Osteocyte (in vitro differentiated cells): Measurements from ENCODE around the gene MBD3L2B. TPM values are rescaled to one million over a fixed set of nuclear protein-coding genes. Genes with fewer than 3 reads are reported as not detected.

ENCODE experiments used
- DNase-seq: peaks from one replicate; pipeline ENCODE4 v3.0.0; 2021; ENCODE audit warnings: mixed read lengths; ENCODE audit not compliant: unreplicated experiment; ENCODE audit errors: extremely low spot score
- H3K27ac Mint-ChIP-seq: one replicate; pipeline ENCODE4 v1.8.0; 2021; ENCODE audit warnings: mild to moderate bottlenecking, mixed read lengths; ENCODE audit not compliant: unreplicated experiment
- H3K27me3 Mint-ChIP-seq: one replicate; pipeline ENCODE4 v1.8.0; 2021; ENCODE audit warnings: mixed read lengths; ENCODE audit not compliant: unreplicated experiment
- H3K36me3 Mint-ChIP-seq: one replicate; pipeline ENCODE4 v1.8.0; 2021; ENCODE audit warnings: mixed read lengths; ENCODE audit not compliant: unreplicated experiment
- H3K4me1 Mint-ChIP-seq: one replicate; pipeline ENCODE4 v1.8.0; 2021; ENCODE audit warnings: mixed read lengths; ENCODE audit not compliant: unreplicated experiment
- H3K4me3 Mint-ChIP-seq: one replicate; pipeline ENCODE4 v1.8.0; 2021; ENCODE audit warnings: mild to moderate bottlenecking, moderate library complexity, mixed read lengths; ENCODE audit not compliant: unreplicated experiment
- H3K9me3 Mint-ChIP-seq: one replicate; pipeline ENCODE4 v1.8.0; 2021; ENCODE audit warnings: mixed read lengths; ENCODE audit not compliant: unreplicated experiment
- CTCF ChIP-seq: fragments of 200-600 bp; sonication (generic); IDR thresholded peaks from 2 replicates; pipeline ENCODE4 v1.5.0; 2021; ENCODE audit warnings: antibody characterized with exemption, mild to moderate bottlenecking, moderate library complexity
- total RNA-seq: library from RNA; stranded (reverse); gene quantifications from 2 replicates; pipeline ENCODE4 v1.2.1, GENCODE V29; 2021

Gene MBD3L2B
- total RNA-seq, 1 donor from 2014 or later = not detected

- Mint-ChIP-seq H3K27ac (no peak overlapping the region), H3K27me3 (no peaks in the 10 kb centered on the region), H3K9me3 (peaks cover 17% of the 10 kb centered on the region)
Measured at GRCh38 chr19:6988257-6988656, 33.0 kb downstream of the MBD3L2B start.

GRCh38 chr19:6987850-6988249 lies 33.4 kb downstream of the MBD3L2B start:
- Mint-ChIP-seq H3K4me1 (no peaks in the 10 kb centered on the region), H3K9me3 (peaks cover 20% of the 10 kb centered on the region), H3K27me3 (no peaks in the 10 kb centered on the region), H3K27ac (no peak overlapping the region), H3K36me3 (no peaks in the 10 kb centered on the region), H3K4me3 (no peak overlapping the region)
- DNase-seq = no peak
- no peak for TF ChIP-seq CTCF

More at GRCh38 chr19:6988257-6988656, 33.0 kb downstream of the MBD3L2B start:
- no peak overlapping the region for H3K4me3 Mint-ChIP-seq
- H3K36me3 Mint-ChIP-seq = no peaks in the 10 kb centered on the region
- H3K4me1 Mint-ChIP-seq = no peaks in the 10 kb centered on the region
- no peak for DNase-seq
- no peak for TF ChIP-seq CTCF

GRCh38 chr19:6983448-6983847 lies 37.8 kb downstream of the MBD3L2B start:
- no peak overlapping the region for H3K4me3 Mint-ChIP-seq
- peaks cover 36% of the 10 kb centered on the region for H3K9me3 Mint-ChIP-seq
- no peak overlapping the region for H3K27ac Mint-ChIP-seq
- DNase-seq = no peak
- H3K27me3 Mint-ChIP-seq = no peaks in the 10 kb centered on the region
- no peaks in the 10 kb centered on the region for H3K4me1 Mint-ChIP-seq
- no peaks in the 10 kb centered on the region for H3K36me3 Mint-ChIP-seq
- TF ChIP-seq CTCF = no peak

- peaks cover 46% of the 10 kb centered on the region for H3K9me3 Mint-ChIP-seq
Measured at GRCh38 chr19:6979399-6979798, 41.8 kb downstream of the MBD3L2B start.

GRCh38 chr19:6976197-6976596 lies 45.0 kb downstream of the MBD3L2B start:
- no peaks in the 10 kb centered on the region for H3K4me1 Mint-ChIP-seq

More at GRCh38 chr19:6979399-6979798, 41.8 kb downstream of the MBD3L2B start:
- DNase-seq = no peak
- H3K36me3 Mint-ChIP-seq = no peaks in the 10 kb centered on the region
- no peaks in the 10 kb centered on the region for H3K27me3 Mint-ChIP-seq
- no peak for TF ChIP-seq CTCF
- no peak overlapping the region for H3K27ac Mint-ChIP-seq
- H3K4me1 Mint-ChIP-seq = no peaks in the 10 kb centered on the region
- no peak overlapping the region for H3K4me3 Mint-ChIP-seq

More at GRCh38 chr19:6976197-6976596, 45.0 kb downstream of the MBD3L2B start:
- Mint-ChIP-seq H3K27ac (no peak overlapping the region), H3K36me3 (no peaks in the 10 kb centered on the region), H3K4me3 (no peak overlapping the region), H3K27me3 (no peaks in the 10 kb centered on the region), H3K9me3 (peaks cover 24% of the 10 kb centered on the region)
- no peak for TF ChIP-seq CTCF
- no peak for DNase-seq
